GM19043 (cell line): ENCODE results near the gene HHAT.

Experiments
- ATAC-seq: cut with Tn5 transposase; IDR thresholded peaks from one replicate; pipeline ENCODE4 v1.9.1; 2021; ENCODE audit warnings: low read depth; ENCODE audit not compliant: unreplicated experiment

The HHAT gene

GRCh38 chr1:210663730-210664573 lies 335.2 kb downstream of the HHAT start:
- no peak for ATAC-seq

GRCh38 chr1:210669951-210670350 lies 341.2 kb downstream of the HHAT start:
- ATAC-seq = no peak

- no peak for ATAC-seq
Observed at GRCh38 chr1:210674151-210674550, 345.4 kb downstream of the HHAT start.

- ATAC-seq = no peak
Observed at GRCh38 chr1:210676539-210676938, 347.8 kb downstream of the HHAT start.

GRCh38 chr1:210677533-210677932 lies 348.8 kb downstream of the HHAT start:
- ATAC-seq = no peak

GRCh38 chr1:210678306-210678705 lies 349.6 kb downstream of the HHAT start:
- no peak for ATAC-seq

GRCh38 chr1:210681158-210681557 lies 352.5 kb downstream of the HHAT start:
- ATAC-seq = no peak

- ATAC-seq = no peak
Observed at GRCh38 chr1:210683403-210684047, 354.8 kb downstream of the HHAT start.

GRCh38 chr1:210684466-210685294 lies 356.0 kb downstream of the HHAT start:
- ATAC-seq = peak; percentile 91

GRCh38 chr1:210685295-210685650 lies 356.6 kb downstream of the HHAT start:
- peak; percentile 5 for ATAC-seq

GRCh38 chr1:210686841-210687240 lies 358.1 kb downstream of the HHAT start:
- ATAC-seq = no peak

- no peak for ATAC-seq
Observed at GRCh38 chr1:210687582-210688279, 359.0 kb downstream of the HHAT start.

GRCh38 chr1:210688512-210689234 lies 360.0 kb downstream of the HHAT start:
- ATAC-seq = no peak

GRCh38 chr1:210689826-210690225 lies 361.1 kb downstream of the HHAT start:
- ATAC-seq = no peak

GRCh38 chr1:210690236-210690635 lies 361.5 kb downstream of the HHAT start:
- no peak for ATAC-seq

- no peak for ATAC-seq
Observed at GRCh38 chr1:210691039-210691610, 362.4 kb downstream of the HHAT start.

- ATAC-seq = no peak
Observed at GRCh38 chr1:210692796-210693195, 364.1 kb downstream of the HHAT start.

- ATAC-seq = no peak
Observed at GRCh38 chr1:210695026-210695425, 366.3 kb downstream of the HHAT start.

- peak; percentile 83 for ATAC-seq
Observed at GRCh38 chr1:210696709-210697108, 368.0 kb downstream of the HHAT start.

GRCh38 chr1:210697185-210697584 lies 368.5 kb downstream of the HHAT start:
- ATAC-seq = no peak
